ENCODE results near the gene CCDC186.
"Not testable (repeated sequence)": the region's sequence is repeated elsewhere in the genome, so short reads cannot be mapped to it uniquely, and the experiment has no call there.

Gene CCDC186

DNA sequence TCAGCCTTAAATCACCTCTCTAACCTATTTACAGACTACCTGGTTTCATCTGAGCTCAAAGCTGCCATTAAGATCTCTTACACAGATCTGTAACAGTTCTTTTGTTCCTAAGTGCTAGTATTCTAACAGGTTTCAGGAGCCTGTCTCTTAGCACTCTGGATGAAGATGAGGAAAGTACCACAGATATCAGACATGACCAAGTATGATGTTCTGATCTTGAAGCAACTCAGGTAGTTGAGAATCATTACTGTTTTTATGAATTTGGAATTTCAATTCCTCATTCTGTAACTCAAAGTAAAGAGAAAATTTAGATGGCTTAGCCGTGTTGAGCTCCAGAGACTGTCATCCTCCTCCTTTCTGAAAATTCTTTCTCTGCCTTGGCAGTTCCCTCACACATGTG, 30.8 kb downstream of the CCDC186 start:
- H3K27me3 ChIP-seq (replicated peaks) = no peaks in the 10 kb centered on the region
- DNase-seq = no peak
- H3K27ac ChIP-seq = no peak overlapping the region
- TF ChIP-seq, protein P1, sequence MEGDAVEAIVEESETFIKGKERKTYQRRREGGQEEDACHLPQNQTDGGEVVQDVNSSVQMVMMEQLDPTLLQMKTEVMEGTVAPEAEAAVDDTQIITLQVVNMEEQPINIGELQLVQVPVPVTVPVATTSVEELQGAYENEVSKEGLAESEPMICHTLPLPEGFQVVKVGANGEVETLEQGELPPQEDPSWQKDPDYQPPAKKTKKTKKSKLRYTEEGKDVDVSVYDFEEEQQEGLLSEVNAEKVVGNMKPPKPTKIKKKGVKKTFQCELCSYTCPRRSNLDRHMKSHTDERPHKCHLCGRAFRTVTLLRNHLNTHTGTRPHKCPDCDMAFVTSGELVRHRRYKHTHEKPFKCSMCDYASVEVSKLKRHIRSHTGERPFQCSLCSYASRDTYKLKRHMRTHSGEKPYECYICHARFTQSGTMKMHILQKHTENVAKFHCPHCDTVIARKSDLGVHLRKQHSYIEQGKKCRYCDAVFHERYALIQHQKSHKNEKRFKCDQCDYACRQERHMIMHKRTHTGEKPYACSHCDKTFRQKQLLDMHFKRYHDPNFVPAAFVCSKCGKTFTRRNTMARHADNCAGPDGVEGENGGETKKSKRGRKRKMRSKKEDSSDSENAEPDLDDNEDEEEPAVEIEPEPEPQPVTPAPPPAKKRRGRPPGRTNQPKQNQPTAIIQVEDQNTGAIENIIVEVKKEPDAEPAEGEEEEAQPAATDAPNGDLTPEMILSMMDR (IDR thresholded peaks at IDR 0.05; ENCODE audit: low read depth, low read length, missing control alignments) = no peak
- in situ Hi-C loops (cut with HindIII; ENCODE audit: low pct_ligation_motif_present, low sequenced_read_pairs) = no loop called here
- no peak overlapping the region for H3K4me3 ChIP-seq (ENCODE audit: low read depth, low read length)
- H3K36me3 ChIP-seq (replicated peaks) = peaks cover 9% of the 10 kb centered on the region

DNA sequence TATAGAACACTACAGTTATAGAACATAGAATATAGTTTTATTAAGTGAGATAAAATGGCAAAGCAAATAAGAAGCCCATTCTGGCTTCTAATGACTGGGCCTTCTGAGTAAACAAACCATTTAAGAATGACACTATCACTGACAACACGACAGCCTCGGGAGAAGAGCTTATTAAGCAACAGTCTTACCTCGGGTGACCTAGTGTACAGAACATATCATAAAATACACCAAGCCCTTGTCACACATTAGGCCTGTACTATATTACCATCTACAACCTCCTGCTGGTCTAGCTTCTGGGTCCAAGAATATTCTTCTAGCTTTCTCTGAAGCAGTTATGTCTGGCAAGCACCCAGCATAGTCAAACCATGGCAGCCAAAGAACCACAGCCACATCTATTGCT, 32.0 kb downstream of the CCDC186 start:
- DNase-seq = no peak
- Histone ChIP-seq H3K4me3 (ENCODE audit: low read depth, low read length) (no peak overlapping the region), H3K27me3 (replicated peaks) (no peaks in the 10 kb centered on the region), H3K27ac (no peak overlapping the region), H3K36me3 (replicated peaks) (peaks cover 9% of the 10 kb centered on the region)
- TF ChIP-seq, protein P1 (IDR thresholded peaks at IDR 0.05; ENCODE audit: low read depth, low read length, missing control alignments) = no peak
- in situ Hi-C loops (cut with HindIII; ENCODE audit: low pct_ligation_motif_present, low sequenced_read_pairs) = no loop called here

DNA sequence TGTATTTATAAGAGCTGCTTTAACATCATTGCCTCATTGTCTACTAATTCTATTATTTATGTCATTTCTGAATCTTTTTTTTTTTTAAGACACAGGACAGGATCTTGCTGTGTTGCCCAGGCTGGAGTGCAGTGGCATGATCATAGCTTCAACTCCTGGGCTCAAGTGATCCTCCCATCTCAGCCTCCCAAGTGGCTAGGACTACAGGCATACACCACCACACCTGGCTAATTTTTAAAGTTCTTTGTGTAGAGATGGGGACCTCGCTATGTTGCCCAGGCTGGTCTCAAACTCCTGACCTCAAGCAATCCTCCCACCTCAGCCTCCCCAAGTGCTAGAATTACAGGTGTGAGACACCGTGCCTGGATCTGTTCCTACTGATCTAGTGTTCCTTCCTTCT, 33.2 kb downstream of the CCDC186 start:
- H3K36me3 ChIP-seq (replicated peaks); H3K4me3 ChIP-seq (ENCODE audit: low read depth, low read length); DNase-seq; H3K27me3 ChIP-seq (replicated peaks); in situ Hi-C loops (cut with HindIII; ENCODE audit: low pct_ligation_motif_present, low sequenced_read_pairs); H3K27ac ChIP-seq: not testable (repeated sequence)

DNA sequence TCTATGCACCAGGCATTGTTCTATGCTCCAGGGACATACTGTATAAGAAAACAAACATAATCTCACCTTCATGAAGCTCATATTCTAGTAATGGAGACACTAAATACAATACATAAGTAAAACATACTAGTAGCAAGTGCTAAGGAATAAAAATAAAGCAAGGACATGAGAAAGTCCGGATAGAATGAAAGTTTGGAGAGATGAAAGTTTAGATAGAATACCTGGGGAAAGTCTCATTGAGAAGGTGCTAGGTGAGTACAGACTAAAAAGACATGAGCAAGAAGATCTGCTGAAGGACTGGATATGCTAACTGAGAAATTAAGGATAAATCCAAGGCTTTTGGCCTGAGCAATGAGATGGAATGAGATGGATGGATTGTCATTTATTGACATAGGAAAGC, 34.0 kb downstream of the CCDC186 start:
- in situ Hi-C loops (cut with HindIII; ENCODE audit: low pct_ligation_motif_present, low sequenced_read_pairs) = no loop called here

DNA sequence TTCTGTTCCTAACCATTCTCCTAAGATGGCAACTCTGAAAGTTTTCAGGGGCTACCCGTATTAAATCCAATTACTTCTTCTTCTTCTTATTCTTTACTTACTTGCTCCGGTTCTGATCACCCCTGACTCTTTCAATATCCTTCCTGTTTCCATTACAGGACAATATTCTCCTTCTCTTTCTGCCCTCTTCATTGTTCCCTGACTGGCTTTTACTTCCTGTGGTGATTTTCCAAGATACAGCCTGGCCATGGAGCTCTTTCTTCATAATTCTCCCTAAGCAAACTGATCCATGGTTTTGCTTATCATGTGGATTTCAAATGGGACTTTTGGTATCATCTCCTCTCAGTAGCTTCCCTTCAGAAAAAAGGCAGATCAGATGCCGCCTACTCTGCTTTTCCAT, 35.4 kb downstream of the CCDC186 start:
- H3K27ac ChIP-seq = no peak overlapping the region
- H3K27me3 ChIP-seq (replicated peaks) = no peaks in the 10 kb centered on the region
- TF ChIP-seq, protein P1 (IDR thresholded peaks at IDR 0.05; ENCODE audit: low read depth, low read length, missing control alignments) = no peak
- no peak for DNase-seq
- no peak overlapping the region for H3K4me3 ChIP-seq (ENCODE audit: low read depth, low read length)
- H3K36me3 ChIP-seq (replicated peaks) = peaks cover 21% of the 10 kb centered on the region
- in situ Hi-C loops (cut with HindIII; ENCODE audit: low pct_ligation_motif_present, low sequenced_read_pairs) = no loop called here

More for the DNA sequence above, 34.0 kb downstream of the CCDC186 start:
- Histone ChIP-seq H3K36me3 (replicated peaks) (peaks cover 15% of the 10 kb centered on the region), H3K4me3 (ENCODE audit: low read depth, low read length) (no peak overlapping the region), H3K27ac (no peak overlapping the region), H3K27me3 (replicated peaks) (no peaks in the 10 kb centered on the region)
- no peak for DNase-seq
- TF ChIP-seq, protein P1 (IDR thresholded peaks at IDR 0.05; ENCODE audit: low read depth, low read length, missing control alignments) = no peak

DNA sequence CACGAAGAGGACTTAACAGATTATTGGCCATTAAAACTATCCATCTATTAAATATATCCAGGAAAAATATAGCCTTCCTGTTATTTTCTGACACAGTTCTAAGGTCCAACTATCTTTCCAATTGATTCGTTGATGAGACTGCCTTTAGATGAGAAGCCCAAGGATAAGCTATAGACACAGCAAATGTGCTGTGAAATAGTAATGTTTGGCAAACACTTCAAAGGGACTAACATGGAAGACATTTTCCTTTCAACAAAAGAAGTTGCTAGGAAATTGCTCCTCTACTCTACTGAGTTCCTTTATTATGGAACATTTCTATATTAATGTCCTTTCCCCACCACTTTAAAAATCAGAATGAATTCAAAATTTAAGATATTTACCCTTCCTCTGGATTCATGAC, 38.5 kb downstream of the CCDC186 start:
- Histone ChIP-seq H3K27me3 (replicated peaks) (no peaks in the 10 kb centered on the region), H3K27ac (no peak overlapping the region), H3K4me3 (ENCODE audit: low read depth, low read length) (no peak overlapping the region), H3K36me3 (replicated peaks) (peaks cover 33% of the 10 kb centered on the region)
- in situ Hi-C loops (cut with HindIII; ENCODE audit: low pct_ligation_motif_present, low sequenced_read_pairs) = no loop called here
- TF ChIP-seq, protein P1 (IDR thresholded peaks at IDR 0.05; ENCODE audit: low read depth, low read length, missing control alignments) = no peak
- DNase-seq = no peak
